ENCODE results near the gene CSKMT.
"Not testable (repeated sequence)": the region's sequence is repeated elsewhere in the genome, so short reads cannot be mapped to it uniquely, and the experiment has no call there.

GRCh38 chr11:62650283-62650682 lies 14.8 kb upstream of the CSKMT start:
- TF ChIP-seq CTCF, POLR2A (IDR thresholded peaks at IDR 0.05): not testable (repeated sequence)
